ENCODE measurements around the gene NCF2.

DNA sequence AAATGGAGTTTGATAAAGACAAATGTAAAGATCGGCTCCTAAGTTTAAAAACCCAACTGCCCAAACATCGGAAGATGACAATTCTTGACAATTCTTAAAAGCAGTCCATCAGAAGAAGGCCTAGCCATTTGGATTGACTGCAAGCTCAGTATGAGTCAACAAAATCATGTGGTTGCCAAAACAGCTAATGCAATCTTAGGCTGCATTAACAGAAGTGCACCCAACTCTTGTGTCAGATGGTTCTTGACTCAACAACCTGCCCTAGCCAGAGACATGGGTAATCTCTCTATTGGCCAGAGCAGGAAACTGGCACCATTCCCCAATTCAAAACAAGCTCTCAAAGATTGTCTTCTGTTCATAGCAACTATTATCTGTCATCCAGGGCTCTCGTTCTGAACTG, 9.9 kb upstream of the NCF2 start:
- TF ChIP-seq, protein P1, sequence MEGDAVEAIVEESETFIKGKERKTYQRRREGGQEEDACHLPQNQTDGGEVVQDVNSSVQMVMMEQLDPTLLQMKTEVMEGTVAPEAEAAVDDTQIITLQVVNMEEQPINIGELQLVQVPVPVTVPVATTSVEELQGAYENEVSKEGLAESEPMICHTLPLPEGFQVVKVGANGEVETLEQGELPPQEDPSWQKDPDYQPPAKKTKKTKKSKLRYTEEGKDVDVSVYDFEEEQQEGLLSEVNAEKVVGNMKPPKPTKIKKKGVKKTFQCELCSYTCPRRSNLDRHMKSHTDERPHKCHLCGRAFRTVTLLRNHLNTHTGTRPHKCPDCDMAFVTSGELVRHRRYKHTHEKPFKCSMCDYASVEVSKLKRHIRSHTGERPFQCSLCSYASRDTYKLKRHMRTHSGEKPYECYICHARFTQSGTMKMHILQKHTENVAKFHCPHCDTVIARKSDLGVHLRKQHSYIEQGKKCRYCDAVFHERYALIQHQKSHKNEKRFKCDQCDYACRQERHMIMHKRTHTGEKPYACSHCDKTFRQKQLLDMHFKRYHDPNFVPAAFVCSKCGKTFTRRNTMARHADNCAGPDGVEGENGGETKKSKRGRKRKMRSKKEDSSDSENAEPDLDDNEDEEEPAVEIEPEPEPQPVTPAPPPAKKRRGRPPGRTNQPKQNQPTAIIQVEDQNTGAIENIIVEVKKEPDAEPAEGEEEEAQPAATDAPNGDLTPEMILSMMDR (IDR thresholded peaks at IDR 0.05; ENCODE audit: insufficient read depth, low read length, poor library complexity, severe bottlenecking) = no peak
- no peak for TF ChIP-seq EZH2phosphoT487 (conservative IDR thresholded peaks at IDR 0.05; ENCODE audit: low read length)

Data from SU-DHL-6 (cell line).